ENCODE measurements around the gene TNNT2.

TNNT2 gene

GRCh38 chr1:201403359-201403758 lies 25.9 kb upstream of the TNNT2 start:
- no peak for DNase-seq (ENCODE audit: low read depth, low spot score)

- DNase-seq (ENCODE audit: low read depth, low spot score) = no peak
Measured at GRCh38 chr1:201401700-201402099, 24.2 kb upstream of the TNNT2 start.

- no peak for DNase-seq (ENCODE audit: low read depth, low spot score)
Measured at GRCh38 chr1:201400852-201401230, 23.4 kb upstream of the TNNT2 start.

DNA sequence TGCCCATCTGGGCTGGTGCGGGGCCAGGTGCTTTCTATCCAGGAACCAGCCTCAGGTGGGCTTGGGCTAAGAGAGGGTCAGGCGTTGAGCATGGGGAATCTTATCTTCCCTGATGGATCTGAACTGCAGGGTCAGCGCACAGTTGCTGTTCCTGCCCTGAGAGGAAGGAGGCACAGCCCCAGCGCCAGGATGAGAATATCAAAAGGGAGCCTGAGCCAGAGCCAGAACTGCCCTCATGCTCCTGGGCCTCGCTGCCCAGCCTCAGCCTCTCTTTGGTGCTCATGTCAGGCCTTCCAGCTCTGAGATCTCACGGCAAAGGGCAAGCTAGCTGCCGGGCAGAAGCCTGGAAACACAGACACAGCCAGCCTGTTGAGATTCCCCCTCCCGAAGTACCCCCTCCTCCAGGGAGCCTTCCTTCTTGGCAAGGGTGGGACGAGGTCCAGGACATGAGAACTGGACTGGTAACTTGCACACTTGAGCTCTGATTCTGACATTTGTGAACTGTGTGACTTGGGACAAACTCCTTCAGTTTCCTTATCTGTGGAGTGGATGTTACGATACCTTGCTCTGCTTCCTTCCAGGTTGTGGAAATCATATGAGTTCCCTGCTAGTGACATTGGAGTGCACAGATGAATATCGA lies 22.9 kb upstream of the TNNT2 start:
- no peak for DNase-seq (ENCODE audit: low read depth, low spot score)

- DNase-seq (ENCODE audit: low read depth, low spot score) = no peak
Measured at GRCh38 chr1:201399352-201400126, 22.1 kb upstream of the TNNT2 start.

- no peak for DNase-seq (ENCODE audit: low read depth, low spot score)
Measured at GRCh38 chr1:201399018-201399351, 21.5 kb upstream of the TNNT2 start, which contains the start of gene LAD1. Gene LAD1, minus strand, starts transcription at chr1:201399324. Its CDS starts 18 bp downstream, at chr1:201399306.

DNA sequence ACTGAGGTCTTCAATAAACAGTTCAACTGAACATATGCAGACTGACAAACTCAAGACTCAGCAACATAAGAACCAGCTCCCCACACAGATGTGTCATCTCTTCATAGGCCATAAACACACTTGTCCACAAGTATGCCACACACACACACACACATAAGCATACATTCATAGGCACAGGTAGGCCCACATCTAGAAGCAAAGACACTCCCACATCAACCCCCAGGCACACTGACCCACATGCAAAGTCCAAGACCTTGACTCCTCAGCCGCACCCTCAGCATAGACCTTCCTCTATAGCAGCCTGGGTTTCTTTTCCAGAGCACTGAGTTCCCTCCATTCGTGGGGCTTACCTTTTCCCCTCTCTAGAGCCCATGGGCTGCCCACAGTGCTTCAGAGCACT lies 20.2 kb upstream of the TNNT2 start:
- DNase-seq (ENCODE audit: low read depth, low spot score) = no peak

GRCh38 chr1:201396861-201397464 lies 19.5 kb upstream of the TNNT2 start:
- no peak for DNase-seq (ENCODE audit: low read depth, low spot score)

- DNase-seq (ENCODE audit: low read depth, low spot score) = no peak
Measured at GRCh38 chr1:201395936-201396335, 18.5 kb upstream of the TNNT2 start.

DNA sequence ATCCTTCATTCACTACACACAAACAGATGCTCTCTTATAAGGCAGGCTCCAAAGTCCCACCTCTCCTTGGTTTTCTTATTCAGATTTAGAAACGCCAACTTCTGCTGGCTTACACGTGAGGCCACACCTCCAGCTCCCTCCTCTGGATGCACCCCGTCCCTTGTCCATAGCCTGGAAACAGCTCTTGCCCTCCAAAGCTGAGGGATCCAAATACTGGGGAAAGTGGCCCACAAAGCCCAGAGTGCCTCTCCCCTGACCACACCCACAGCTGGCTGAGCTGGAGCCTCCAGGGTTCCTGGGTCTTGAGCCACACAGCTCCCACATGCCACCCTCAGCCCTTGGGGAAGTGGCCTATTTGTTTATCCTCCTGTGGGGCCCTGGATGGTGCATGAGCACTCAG lies 17.1 kb upstream of the TNNT2 start:
- DNase-seq (ENCODE audit: low read depth, low spot score) = no peak

DNA sequence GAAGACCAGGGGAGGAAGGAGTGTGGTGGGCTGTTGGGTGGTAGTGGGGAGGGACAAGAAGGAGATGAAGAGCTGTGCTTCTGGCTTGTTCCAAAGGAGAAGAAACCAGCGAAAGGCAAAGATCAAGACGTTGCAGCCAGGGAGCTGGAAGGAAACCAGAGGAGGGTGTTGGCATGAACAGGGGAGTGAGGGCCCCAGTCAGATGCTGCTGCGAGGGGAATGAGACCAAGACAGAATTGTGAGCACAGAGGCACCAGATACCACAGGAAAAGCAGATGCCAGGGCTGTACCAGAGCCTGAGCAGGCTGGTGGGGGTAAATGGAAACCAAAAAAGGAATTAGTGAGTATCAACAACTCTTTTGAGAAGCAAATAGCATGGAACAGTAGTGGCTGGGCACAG lies 15.6 kb upstream of the TNNT2 start:
- no peak for DNase-seq (ENCODE audit: low read depth, low spot score)

- DNase-seq (ENCODE audit: low read depth, low spot score) = no peak
Measured at GRCh38 chr1:201391651-201392511, 14.4 kb upstream of the TNNT2 start.

DNA sequence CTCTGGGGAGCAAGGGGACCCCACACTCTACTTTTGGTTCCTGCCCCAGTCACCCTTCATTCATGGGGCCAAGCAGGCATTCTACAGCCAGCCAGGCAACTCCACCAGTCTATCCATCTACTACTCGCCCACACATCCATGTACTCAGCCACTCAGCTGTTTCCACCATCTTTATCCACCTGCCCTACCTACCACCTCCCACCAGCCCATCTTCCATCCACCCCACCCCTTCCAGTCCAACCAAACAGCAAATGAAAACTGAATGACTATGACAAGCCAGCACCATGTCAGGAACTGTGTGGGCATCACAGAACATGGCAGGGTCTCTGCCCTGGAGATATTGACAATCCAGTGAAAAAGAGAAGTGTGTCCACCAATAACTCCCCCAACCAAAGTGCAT lies 13.7 kb upstream of the TNNT2 start:
- no peak for DNase-seq (ENCODE audit: low read depth, low spot score)

GRCh38 chr1:201389051-201389450 lies 11.6 kb upstream of the TNNT2 start:
- no peak for DNase-seq (ENCODE audit: low read depth, low spot score)

DNA sequence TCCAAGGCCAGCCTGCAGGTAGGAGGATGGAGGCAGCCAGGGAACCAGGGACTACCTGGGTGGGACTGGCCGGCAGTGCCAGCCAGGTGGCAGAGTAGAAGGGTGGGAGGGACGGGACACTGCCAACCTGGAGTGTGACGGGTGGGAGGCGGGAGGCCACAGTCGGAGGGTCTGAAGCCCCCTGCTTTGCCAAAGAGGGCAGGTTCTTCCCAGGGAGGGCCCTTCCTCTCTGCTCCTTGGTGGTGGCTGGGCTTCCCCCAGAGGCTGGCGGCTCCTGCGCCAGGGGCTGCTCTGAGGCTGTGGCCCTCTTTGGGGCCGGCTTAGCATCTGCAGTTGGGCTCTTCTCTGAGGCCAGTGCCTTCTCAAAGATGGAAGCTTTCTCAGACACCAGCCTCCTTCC lies 8.7 kb upstream of the TNNT2 start:
- DNase-seq (ENCODE audit: low read depth, low spot score) = no peak

GRCh38 chr1:201385299-201385891 lies 7.9 kb upstream of the TNNT2 start:
- DNase-seq (ENCODE audit: low read depth, low spot score) = no peak

- DNase-seq (ENCODE audit: low read depth, low spot score) = no peak
Measured at GRCh38 chr1:201384406-201384782, 6.9 kb upstream of the TNNT2 start.

- DNase-seq (ENCODE audit: low read depth, low spot score) = no peak
Measured at GRCh38 chr1:201383647-201384405, 6.3 kb upstream of the TNNT2 start.

DNA sequence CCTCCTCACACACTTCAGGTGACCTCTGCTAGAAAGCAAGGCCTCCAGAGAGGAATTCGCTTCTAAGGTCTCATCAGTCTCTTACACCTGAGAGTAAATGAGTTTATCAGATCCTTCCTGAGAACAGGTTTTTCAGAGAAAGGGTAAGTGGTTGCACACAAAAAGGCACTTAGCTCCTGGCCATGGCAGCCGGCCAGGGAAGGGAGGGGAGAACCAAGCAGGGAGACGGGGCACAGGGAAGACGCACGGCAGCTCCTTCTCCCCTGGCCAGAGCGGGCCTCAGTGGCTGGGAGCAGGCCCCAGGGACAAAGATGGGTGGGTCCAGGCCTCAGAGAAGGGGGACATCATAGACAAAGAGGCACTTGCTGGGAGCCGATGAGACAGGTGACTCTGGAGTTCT lies 3.6 kb upstream of the TNNT2 start:
- no peak for DNase-seq (ENCODE audit: low read depth, low spot score)

GRCh38 chr1:201379733-201380242 lies 2.3 kb upstream of the TNNT2 start:
- DNase-seq (ENCODE audit: low read depth, low spot score) = no peak

GRCh38 chr1:201378804-201379203 lies 1.3 kb upstream of the TNNT2 start:
- DNase-seq (ENCODE audit: low read depth, low spot score) = no peak

Measured in activated naive CD8-positive, alpha-beta T cell treated with anti-CD3 and anti-CD28 coated beads, Interleukin-2, amount 50 U/mL, for 16 hours (primary cell).